ENCODE results near the gene PRPF19. TPM values are rescaled to one million over a fixed set of nuclear protein-coding genes. Genes with fewer than 3 reads are reported as not detected.

Gene PRPF19
- total RNA-seq, 1 experiment from 2014 or later, result 100.0 TPM

- DNase-seq (ENCODE audit: low read depth), result no peak
These were observed 31.7 kb downstream of the PRPF19 start for GRCh38 chr11:60874421-60875365.

- DNase-seq (ENCODE audit: low read depth), result no peak
These were observed 32.9 kb downstream of the PRPF19 start for GRCh38 chr11:60873533-60873932.

GRCh38 chr11:60872961-60873524, 33.3 kb downstream of the PRPF19 start:
- DNase-seq (ENCODE audit: low read depth), result peak; percentile 89

- DNase-seq (ENCODE audit: low read depth), result peak; percentile 78
These were observed 34.0 kb downstream of the PRPF19 start for GRCh38 chr11:60872124-60872960.

- DNase-seq (ENCODE audit: low read depth), result peak; percentile 56
These were observed 34.9 kb downstream of the PRPF19 start for GRCh38 chr11:60871378-60872061.

- no peak for DNase-seq (ENCODE audit: low read depth)
These were observed 35.5 kb downstream of the PRPF19 start for GRCh38 chr11:60870733-60871377.

- no peak for DNase-seq (ENCODE audit: low read depth)
These were observed 36.1 kb downstream of the PRPF19 start for GRCh38 chr11:60870276-60870675.

- no peak for DNase-seq (ENCODE audit: low read depth)
These were observed 36.9 kb downstream of the PRPF19 start for GRCh38 chr11:60869451-60869825.

- no peak for DNase-seq (ENCODE audit: low read depth)
These were observed 37.5 kb downstream of the PRPF19 start for GRCh38 chr11:60868682-60869450.

GRCh38 chr11:60867871-60868681, 38.3 kb downstream of the PRPF19 start:
- no peak for DNase-seq (ENCODE audit: low read depth)

- DNase-seq (ENCODE audit: low read depth), result no peak
These were observed 39.2 kb downstream of the PRPF19 start, which contains the start of gene ZP1 for GRCh38 chr11:60866911-60867870. ZP1 (plus strand) TSS chr11:60867542; CDS start chr11:60867562, 20 bp downstream.

- DNase-seq (ENCODE audit: low read depth), result no peak
These were observed 41.4 kb downstream of the PRPF19 start for GRCh38 chr11:60864856-60865513.

- DNase-seq (ENCODE audit: low read depth), result no peak
These were observed 42.5 kb downstream of the PRPF19 start for GRCh38 chr11:60863550-60864521.

- no peak for DNase-seq (ENCODE audit: low read depth)
These were observed 44.2 kb downstream of the PRPF19 start for GRCh38 chr11:60862171-60862570.

- no peak for DNase-seq (ENCODE audit: low read depth)
These were observed 45.4 kb downstream of the PRPF19 start for GRCh38 chr11:60860943-60861342.

GRCh38 chr11:60859616-60860250, 46.7 kb downstream of the PRPF19 start:
- no peak for DNase-seq (ENCODE audit: low read depth)

Data from RPMI7951 (cell line).